VCaP (cell line): Measurements from ENCODE around the gene KCNQ5.

Source experiments
- H3K27ac ChIP-seq: fragments of 450-650 bp; 2 replicates; pipeline ENCODE4 v1.5.1; 2017
- CTCF ChIP-seq: fragments of 450-650 bp; conservative IDR thresholded peaks from 2 replicates; pipeline ENCODE4 v1.5.1; 2017; ENCODE audit warnings: mild to moderate bottlenecking, moderate library complexity

The KCNQ5 gene

GRCh38 chr6:72624557-72625160 lies 2.8 kb downstream of the KCNQ5 start:
- no peak overlapping the region for H3K27ac ChIP-seq
- TF ChIP-seq CTCF = peak; percentile 66

GRCh38 chr6:72626126-72626525 lies 4.3 kb downstream of the KCNQ5 start:
- H3K27ac ChIP-seq = no peak overlapping the region
- no peak for TF ChIP-seq CTCF

- H3K27ac ChIP-seq = no peak overlapping the region
- TF ChIP-seq CTCF = no peak
Measured at GRCh38 chr6:72627539-72627938, 5.7 kb downstream of the KCNQ5 start.

GRCh38 chr6:72631480-72631879 lies 9.6 kb downstream of the KCNQ5 start:
- TF ChIP-seq CTCF = no peak
- no peak overlapping the region for H3K27ac ChIP-seq

- no peak for TF ChIP-seq CTCF
- no peak overlapping the region for H3K27ac ChIP-seq
Measured at GRCh38 chr6:72635636-72636035, 13.8 kb downstream of the KCNQ5 start.

GRCh38 chr6:72636215-72636614 lies 14.4 kb downstream of the KCNQ5 start:
- no peak overlapping the region for H3K27ac ChIP-seq
- no peak for TF ChIP-seq CTCF

- no peak overlapping the region for H3K27ac ChIP-seq
- no peak for TF ChIP-seq CTCF
Measured at GRCh38 chr6:72636786-72637185, 14.9 kb downstream of the KCNQ5 start.
